AG04449 (cell line): ENCODE results near the gene FZD7.

Experiments used
- CTCF ChIA-PET: fragments of 350-600 bp; formaldehyde crosslinking; extraction: SDS; loops from one replicate; lab custom pipeline; 2021; ENCODE audit warnings: antibody characterized with exemption; lab: Yijun Ruan, JAX
- POLR2A ChIA-PET: fragments of 400-600, 350-600 bp; formaldehyde crosslinking; extraction: SDS; loops from one replicate; lab custom pipeline; 2020; ENCODE audit warnings: antibody characterized with exemption, inconsistent platforms; lab: Yijun Ruan, JAX
- DNase-seq: peaks from one replicate; pipeline ENCODE4 v3.0.0-alpha.2; 2010; ENCODE audit warnings: low read depth, low spot score
- H3K4me3 ChIP-seq: 2 replicates; pipeline ENCODE4 v1.5.1; 2011; ENCODE audit warnings: low read depth, mild to moderate bottlenecking, control low read depth, low read length
- CTCF ChIP-seq: IDR thresholded peaks from one replicate; pipeline ENCODE4 v1.5.1; 2011; ENCODE audit warnings: mild to moderate bottlenecking, moderate library complexity, low read length, control low read depth, inconsistent platforms; ENCODE audit not compliant: insufficient read depth; ENCODE audit errors: missing control alignments

Gene FZD7

GRCh38 chr2:202033317-202034248 is at the start of gene FZD7:
Gene FZD7 (plus strand): TSS chr2:202033855. CDS start chr2:202034648, 793 bp downstream.
- CTCF ChIA-PET = interaction anchor here (0.6 kb wide), 1 partner anchor 202 kb away, joined by 3 read pairs; no protein-coding TSS in a partner anchor
- TF ChIP-seq CTCF = peak; percentile 19
- H3K4me3 ChIP-seq = peak within 1 kb of the TSS; percentile 91
- POLR2A ChIA-PET = interaction anchor here (0.7 to 1.0 kb wide), 3 partner anchors 9 to 124 kb away, joined by 3 to 4 read pairs (median 4); no protein-coding TSS in a partner anchor
- peak; percentile 63 for DNase-seq

DNA sequence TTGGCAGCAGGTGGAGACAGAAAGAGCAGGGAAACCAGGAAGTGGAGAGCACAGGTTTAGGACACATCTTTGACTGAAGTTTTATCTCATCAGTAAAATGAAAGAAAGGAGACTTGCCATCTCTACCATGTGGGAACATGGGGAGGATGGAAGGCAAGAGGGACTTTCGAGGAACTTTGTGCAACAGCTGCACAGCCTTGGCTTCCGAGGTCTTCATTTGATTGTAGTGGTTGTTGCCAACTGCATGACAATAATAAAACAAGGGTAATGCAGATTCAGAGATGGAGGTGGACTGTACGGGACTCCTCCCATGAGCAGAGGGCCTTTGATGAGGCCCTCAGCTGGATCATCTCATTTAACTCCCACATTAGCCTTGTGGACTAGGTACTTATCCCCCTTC is 49.3 kb upstream of the FZD7 start:
- POLR2A ChIA-PET = no interaction called here

GRCh38 chr2:201984800-201985525 is 48.7 kb upstream of the FZD7 start:
- no peak for TF ChIP-seq CTCF
- CTCF ChIA-PET = interaction anchor here (2.7 kb wide), 1 partner anchor 125 kb away, joined by 9 read pairs; no protein-coding TSS in a partner anchor
- DNase-seq = no peak
- H3K4me3 ChIP-seq = no peak overlapping the region
- POLR2A ChIA-PET = no interaction called here

More for the DNA sequence above, 49.3 kb upstream of the FZD7 start:
- CTCF ChIA-PET = no interaction called here
- H3K4me3 ChIP-seq = no peak overlapping the region
- DNase-seq = no peak
- TF ChIP-seq CTCF = no peak

GRCh38 chr2:201985728-201986462 is 47.8 kb upstream of the FZD7 start:
- CTCF ChIA-PET = interaction anchor here (2.7 kb wide), 1 partner anchor 126 kb away, joined by 9 read pairs; no protein-coding TSS in a partner anchor
- POLR2A ChIA-PET = no interaction called here
- DNase-seq = no peak

DNA sequence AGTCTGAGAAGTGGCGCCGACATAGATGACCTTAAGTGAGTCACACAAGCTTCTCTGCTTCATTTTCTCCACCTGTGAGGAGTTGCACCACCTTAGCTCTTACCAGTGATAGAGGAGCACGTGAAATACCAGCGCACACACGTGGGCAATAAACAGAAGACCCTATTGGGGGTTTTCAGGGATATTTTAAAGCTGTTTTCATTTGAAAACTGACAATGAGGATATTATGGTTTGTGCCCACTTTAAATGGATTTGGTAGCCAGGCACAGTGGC is 47.3 kb upstream of the FZD7 start:
- no peak for DNase-seq
- no peak overlapping the region for H3K4me3 ChIP-seq
- POLR2A ChIA-PET = no interaction called here
- no peak for TF ChIP-seq CTCF
- CTCF ChIA-PET = interaction anchor here (0.6 to 2.7 kb wide), 2 partner anchors 9 to 127 kb away, joined by 4 to 9 read pairs; no protein-coding TSS in a partner anchor

More at GRCh38 chr2:201985728-201986462, 47.8 kb upstream of the FZD7 start:
- no peak for TF ChIP-seq CTCF
- no peak overlapping the region for H3K4me3 ChIP-seq
